ENCODE data around the gene ANXA11. TPM values are rescaled to one million over a fixed set of nuclear protein-coding genes. Genes with fewer than 3 reads are reported as not detected.
"Not testable (repeated sequence)": the region's sequence is repeated elsewhere in the genome, so short reads cannot be mapped to it uniquely, and the experiment has no call there.

ANXA11 gene
- total RNA-seq, 1 experiment from 2014 or later: 114 TPM

DNA sequence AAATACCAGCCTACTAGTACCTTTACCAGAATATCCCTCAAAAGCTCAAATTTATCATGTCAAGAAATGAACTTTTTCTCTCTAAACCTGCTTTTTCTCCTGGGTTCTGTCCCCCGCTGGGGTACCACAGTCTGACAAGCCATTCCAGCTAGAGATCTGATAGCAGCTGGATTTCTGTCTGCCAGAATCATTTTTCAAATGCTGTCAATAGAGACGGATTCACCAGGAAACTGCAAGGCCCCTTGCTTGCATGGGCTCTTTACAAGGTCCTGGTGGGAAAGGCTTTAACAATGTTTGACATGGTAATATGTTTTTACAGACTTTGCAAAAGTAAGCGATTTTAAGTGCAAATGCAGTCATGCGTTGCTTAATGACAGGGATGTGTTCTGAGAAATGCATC is 4.9 kb upstream of the ANXA11 start:
- no peak for DNase-seq (ENCODE audit: low read depth)

DNA sequence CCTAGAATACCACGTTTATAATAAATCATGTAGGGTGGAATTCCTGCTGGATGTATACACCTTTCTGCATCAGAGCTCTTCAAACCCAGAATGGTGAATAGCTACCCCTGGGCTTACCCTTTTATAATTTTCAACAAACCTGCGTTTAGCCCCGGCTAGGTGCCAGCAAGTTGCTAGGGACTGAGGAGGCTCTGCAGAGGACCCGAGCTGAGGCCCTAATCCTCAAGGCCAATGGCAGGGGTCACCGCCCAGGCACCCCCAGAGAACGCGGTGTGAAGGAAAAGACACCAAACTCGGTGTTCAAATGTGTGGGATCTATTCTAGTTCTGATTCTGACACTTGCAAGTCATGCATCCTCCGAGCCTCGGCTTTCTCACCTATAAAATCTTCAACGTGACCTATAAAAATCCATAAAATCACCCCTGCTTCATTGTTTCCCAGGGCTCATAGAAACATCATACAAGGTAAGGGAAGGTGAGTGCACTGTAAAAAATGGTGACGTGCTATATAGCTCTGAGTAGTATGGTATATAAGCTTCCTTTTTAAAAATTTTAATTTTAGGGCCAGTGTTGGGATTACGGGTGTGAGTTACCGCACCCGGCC is 2.5 kb upstream of the ANXA11 start:
- no peak for DNase-seq (ENCODE audit: low read depth)

DNA sequence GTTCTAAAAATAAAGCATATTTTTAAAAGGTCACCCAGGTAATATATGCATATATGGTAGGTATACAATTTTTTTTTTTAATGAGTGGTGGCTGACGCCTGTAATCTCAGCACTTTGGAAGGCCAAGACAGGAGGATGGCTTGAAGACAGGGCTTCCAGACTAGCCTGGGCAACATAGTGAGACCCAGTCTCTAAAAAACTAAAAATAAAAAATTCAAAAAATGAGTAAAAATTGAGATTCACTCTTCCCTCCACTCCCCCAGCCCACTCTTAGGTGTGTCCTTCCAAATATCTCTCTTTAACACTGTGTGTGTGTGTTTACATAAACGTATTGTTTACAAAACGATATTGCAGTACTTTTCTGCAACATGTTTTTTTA is 929 bp upstream of the ANXA11 start:
- no peak for DNase-seq (ENCODE audit: low read depth)

DNA sequence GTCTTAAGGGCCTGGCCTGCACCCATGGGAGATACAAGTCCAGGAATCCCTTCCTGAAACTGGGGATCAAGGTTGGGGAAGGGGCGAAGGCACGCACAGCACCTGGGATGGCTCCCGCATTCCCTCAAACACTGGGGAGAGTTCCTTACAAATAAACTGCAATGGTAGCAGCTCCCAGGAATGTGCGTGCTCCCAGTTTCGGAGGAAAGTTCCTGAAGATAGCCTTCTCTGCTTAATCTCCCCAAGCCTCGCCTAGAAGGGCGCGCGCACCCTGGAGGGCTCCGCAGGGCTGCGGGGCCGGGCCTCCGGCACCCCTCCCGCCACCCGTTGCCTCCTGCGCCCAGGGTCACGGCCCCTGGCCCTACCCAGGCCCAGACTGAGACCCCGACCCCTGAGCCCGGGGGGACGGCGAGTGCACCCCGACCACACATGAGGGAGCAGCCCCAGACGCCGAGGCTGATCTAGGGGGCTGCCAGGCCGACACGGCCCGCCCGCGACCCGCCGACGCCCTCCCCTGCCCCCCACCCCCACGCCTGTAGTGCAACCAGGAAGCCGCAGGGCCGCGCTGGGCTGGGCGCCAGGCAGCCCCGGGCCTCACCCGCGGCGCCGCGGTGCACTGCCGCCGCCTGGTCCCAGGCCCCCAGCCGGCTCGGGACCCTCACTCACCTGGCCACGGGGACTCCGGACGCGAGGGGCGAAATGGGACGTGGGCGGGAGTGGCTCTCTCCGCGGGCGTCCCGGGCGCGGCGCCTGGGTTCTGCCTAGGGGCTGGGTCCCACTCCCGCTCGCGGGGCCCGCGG is 460 bp downstream of the ANXA11 start:
- DNase-seq (ENCODE audit: low read depth): no peak

DNA sequence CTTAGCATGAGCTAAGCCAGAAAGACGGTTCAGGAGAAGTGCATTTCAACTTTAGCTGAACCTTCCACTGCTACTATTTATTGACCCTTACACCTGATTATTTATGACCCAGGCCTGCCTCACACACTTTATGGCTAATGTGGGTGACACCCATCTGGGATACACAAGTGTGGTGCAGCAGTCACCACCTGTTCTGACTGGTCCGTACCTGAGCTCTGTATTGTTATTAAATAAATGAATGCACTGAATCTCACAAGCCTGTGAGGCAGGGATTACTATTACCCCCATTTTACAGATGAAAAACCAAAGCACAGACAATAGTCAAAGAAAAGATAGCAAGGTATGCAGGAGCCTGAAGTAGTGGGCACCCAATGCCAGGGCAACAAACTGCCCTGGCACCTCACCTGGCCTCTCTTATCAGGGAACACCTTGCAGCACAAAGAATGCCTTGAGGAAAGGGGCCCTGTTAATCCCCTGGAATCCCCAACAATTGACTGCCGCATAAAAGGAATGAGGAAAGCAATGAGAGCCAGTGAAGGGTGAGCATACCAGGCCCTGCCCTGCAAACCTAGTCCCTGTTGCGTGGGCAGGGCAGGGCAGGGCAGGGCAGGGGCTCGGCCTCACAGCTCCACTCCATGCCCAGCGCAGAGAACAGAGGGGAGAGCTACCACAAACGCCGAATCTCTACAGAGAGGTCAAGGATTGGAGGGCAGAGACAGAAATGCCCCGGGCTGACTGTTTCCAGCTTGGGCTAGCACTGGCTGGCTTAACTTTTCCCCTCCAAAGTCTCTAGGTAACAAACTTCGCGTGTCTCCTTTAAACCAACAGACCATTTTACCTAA is 1.3 kb downstream of the ANXA11 start:
- no peak for DNase-seq (ENCODE audit: low read depth)

DNA sequence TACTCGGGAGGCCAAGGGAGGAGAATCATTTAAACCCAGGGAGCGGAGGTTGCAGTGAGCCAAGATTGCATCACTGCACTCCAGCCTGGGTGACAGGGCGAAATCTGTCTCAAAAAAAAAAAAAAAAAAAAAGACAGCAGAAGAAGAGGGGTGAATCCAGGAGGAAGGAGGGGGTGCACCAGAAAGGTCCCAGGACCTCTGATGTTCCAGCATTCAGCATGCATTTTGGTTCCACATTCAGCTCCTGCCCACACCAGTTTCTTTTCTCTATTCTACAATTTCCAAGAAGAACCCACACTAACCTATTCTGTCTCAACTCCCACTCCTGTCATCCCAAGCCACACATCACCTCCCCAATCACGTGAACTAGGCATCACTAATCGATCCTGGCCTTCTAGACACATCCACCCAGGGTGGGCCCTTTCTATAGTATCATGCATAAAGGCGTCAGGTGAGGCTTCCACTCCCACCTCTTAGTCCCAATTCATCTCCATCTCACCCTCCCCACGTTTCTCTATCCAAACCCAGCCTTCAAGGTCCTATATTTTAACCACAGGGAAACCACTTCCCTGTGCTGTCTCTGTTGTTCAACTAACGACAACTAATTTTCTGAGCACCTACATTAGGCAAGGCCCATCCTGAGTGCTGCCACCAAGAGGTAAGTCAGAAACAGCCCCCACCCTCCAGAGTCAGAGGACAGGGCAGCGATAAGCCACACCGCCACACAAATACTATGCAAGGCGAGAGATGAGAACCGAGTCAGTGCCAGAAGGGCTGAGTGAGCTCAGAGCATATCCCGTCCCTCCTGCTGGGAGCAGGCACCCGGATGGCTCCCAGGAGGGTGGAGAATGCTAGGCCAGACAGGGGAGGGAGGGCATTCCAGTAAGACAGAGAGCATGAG is 2.2 kb downstream of the ANXA11 start:
- DNase-seq (ENCODE audit: low read depth): peak; percentile 71

DNA sequence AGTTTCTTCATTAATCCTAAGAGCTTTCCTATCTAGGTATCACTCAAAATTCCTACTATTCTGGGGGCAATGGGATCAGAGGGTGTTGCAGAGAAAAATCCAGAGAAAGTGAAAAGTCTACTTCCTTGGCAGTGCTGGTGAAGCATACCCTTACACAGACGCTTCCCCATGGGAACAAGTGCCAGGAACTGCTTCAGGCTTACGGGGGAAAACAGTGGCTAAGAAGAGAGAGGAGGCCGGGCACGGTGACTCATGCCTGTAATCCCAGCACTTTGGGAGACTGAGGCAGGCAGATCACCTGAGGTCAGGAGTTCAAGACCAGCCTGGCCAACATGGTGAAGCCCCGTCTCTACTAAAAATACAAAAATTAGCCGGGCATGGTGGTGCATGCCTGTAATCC is 2.8 kb downstream of the ANXA11 start:
- DNase-seq (ENCODE audit: low read depth): not testable (repeated sequence)

DNA sequence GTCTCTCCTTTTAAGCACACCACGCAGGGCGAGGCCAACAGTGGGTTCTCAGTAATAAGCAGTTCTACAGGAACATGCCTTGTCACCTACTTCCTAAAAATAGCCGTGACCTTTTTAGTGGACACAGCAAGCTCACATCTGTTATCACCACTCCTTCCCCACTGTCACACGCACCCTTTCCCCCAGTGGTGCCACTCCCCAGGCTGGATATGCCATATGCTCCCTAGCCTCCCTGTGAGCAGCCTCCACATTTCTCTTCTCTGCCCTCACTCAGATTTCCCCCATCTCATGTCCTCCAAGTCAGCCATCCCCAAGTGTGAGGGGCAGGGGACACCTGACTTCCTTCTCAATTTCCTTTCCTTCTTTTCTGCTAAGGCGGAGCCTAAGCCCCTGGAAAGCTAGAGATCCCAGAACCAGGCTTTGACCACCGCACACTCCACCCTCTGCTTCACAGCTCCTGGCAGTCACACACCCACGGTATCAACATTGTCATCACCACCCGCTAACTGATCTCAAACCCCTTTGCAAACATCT is 3.7 kb downstream of the ANXA11 start:
- DNase-seq (ENCODE audit: low read depth): no peak

DNA sequence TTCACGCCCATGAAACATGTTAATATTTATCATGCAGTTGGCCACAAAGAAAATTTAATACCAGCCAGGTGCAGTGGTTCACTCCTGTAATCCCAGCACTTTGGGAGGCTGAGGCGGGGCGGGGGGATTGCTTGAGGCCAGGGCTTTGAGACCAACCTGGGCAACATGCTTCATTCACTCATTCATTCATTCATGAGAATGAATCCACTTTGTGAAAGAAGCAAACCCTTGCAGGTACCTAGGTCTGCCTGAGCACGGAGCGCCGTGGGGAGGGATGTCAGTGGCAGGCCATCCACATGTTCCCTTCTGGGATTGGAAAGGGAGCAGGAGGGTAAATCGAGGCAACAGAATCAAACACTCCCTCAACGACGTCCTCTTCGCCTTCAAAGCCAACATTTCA is 4.7 kb downstream of the ANXA11 start:
- no peak for DNase-seq (ENCODE audit: low read depth)

DNA sequence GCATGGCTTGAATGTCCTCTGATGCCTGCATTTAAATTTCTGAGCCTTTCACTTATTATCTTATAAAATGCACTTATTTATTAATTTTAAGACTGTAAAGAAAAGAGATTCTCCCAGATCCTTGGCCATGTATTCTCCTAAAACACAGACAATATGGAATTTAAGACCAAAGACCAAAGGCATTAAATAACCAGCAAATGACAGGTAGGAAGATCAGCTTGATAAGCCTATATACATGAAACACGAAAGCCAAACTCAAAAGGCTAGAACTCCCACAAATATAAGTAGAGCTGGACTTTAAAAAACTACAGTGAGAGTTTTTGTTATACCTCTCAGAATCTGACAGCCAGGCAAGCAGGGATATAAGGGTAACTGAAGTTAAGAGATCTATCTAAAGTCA is 5.1 kb downstream of the ANXA11 start:
- DNase-seq (ENCODE audit: low read depth): no peak

DNA sequence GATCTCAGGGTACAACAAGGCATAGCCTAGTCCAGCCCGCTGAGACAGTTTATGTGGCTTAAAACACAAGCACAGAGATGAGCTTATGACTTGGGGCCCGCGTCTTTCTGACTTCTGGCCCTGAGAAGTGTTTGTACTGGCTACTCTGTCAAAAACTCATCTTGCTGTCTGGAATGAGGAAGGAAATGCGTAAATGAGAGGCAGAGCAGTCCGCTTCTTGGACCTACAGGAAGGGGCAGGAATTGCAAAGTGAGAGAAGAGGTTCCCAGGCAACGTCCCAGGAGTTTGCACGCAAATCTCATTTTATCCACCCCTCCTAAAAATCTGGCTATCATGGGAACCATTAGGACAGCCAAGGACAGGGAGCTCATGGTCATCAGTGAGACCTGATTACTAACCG is 5.5 kb downstream of the ANXA11 start:
- DNase-seq (ENCODE audit: low read depth): no peak

DNA sequence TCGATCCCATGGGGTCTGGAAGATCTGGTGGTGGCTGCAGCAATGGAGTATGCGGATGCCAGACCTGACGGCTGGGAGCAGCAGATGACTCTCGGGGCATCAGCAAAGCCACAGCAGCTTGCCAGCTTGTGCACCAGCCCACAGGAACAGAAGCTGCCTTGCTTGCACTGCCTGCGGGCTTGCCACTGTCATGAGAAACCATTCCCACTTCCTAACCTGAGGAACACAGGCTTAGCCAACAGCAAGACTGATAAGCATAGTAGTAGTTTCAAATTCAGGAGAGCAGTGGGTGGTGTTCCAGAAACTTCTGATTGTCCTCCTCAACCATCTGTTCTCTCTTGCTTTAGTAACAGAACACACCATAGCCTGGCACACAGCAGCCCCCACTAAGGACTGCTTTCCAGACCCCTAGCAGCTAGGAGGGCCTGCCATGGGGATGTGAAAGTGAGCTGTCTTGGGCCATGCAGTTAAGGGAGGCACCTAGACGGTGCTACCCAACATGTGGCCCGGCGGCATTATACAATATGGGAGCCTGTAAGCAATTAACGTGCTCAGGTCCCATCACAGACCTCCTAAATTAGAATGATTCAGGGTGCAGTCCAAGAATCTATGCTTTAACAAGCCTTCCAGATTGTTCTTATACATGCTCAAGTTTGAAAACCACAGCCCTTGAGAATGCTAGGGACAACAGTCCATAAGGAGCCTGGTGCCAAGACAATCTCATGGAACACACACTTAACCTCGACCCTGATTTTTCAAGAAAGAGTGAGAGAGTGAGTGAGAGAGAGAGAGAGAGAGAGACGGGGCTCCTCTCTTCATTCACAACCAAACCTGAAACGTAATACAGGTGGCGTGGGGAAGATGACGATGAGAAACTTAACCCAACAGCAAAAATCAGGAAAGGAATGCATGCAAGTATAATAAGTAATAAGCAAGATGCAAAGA is 7.1 kb downstream of the ANXA11 start:
- DNase-seq (ENCODE audit: low read depth): no peak

DNA sequence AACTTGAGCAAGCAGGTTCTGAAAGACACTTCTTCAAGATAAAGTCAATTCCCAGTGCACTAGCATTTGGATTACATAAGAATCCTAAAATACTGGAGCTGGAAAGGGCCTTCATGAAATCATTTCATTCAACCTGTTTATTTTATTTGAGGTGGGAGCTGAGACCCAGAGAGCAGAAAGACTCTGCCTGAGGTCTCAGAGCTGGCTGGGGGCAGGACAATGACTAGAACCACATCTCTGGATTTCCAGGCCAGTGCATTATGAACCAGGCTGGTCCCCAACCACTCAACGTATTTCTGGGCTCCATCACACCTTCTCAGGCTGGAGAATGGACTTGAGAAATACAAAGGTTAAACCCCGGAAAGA is 8.4 kb downstream of the ANXA11 start:
- DNase-seq (ENCODE audit: low read depth): no peak

DNA sequence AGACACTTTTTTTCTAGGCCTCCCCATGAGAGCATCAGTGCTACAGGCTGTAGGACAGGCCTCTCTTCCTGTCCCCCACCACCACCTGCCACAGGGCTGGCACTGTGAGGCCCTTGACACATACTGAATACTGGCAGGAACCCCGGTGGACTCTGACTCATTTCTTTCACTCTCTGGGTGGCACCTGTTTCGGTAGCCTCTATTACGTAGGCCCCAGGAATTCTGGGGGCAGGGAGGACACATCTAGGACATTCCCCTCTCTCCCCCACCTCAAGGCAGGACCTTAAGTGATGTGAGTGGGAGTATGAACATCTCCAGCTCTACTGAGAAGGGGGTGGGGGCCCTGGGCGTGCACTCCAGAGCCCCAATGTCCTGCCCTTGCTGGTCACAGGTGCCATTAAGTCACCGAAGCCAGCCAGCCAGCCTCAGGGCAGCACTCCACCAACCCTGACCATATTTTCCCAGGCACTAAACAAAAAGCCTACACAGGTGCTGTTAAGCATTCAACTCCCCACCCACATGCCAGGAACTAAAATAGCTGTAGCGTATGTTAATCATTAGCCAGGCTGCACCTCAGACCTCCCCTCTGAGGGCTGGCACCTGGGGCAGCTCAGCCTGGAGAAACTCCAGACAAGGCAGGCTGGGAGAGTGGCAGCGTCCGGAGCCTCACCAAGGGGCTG is 8.9 kb downstream of the ANXA11 start:
- peak; percentile 67 for DNase-seq (ENCODE audit: low read depth)

DNA sequence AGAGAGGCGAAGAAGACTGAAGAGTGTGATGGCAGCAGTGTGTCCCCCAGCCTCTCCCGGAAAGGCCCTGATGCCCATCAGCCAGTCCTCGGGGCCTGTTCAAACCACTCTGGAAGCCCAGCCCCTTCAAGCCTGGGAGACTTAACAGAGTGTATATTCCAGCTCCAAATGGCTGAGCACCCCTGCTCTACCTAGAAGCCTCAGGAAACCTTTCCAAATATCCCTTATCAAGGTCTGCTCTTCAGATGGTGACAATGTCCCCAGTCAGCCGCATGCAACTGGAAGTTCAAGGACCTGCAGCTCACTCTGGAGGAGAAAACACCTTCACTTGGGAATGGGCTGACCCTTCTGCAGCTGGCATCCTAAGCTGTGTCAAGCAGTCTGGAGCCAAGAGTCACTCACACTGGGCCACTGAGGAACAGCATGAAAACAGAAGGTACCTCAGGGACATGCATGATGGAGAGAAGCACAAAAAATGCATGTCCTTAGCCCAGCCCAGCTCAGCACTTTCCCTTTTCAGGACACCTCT is 10.2 kb downstream of the ANXA11 start:
- no peak for DNase-seq (ENCODE audit: low read depth)

DNA sequence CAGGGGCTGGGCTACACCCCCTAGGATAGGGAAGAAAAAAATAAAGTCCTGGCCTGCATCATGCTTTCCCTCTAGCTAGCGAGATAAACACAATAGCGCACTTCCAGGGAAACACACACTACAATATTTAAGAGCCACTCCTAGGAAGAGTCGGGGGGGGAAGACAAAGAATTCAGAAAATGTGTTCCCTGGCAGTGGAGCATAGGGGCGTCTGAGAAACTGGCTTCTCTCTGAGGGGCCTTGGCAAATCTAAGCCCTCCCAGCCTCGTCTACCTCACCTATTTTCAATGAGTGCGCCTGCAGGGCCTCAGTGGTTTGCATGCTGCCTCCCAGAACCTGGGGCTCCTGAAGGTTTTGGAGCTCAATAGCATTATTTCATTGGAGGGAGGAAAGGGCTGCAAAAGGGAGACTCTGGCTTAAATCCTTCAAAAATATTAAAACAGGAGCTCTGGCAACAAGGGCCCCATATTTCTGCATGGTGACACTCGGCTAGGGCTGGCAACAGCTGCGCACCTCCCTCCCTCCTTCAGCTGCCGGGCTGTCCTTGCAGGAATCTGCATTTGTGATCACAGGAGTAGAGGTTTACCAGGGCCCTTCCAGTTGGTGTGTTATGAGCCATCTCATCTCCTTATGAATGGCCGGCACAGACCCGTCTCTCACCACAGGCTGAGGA is 10.8 kb downstream of the ANXA11 start:
- no peak for DNase-seq (ENCODE audit: low read depth)

DNA sequence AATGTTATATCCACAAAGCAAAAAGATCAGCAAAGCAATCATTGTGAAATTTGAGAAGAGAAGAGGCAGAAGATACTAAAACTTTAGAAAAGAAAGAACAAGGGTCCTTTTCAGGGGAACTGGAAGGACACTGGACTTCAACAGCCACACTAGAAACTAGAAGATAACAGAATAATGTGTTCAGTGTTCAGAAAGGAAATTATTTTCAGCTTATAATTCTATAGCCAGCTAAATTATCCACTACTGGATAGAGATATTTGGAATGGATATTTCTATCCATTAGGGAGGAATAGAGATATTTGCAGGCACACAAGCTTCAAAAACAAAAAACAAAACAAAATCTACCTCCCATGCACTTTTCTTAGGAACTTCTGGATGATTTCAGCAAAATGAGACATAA is 12.8 kb downstream of the ANXA11 start:
- no peak for DNase-seq (ENCODE audit: low read depth)

DNA sequence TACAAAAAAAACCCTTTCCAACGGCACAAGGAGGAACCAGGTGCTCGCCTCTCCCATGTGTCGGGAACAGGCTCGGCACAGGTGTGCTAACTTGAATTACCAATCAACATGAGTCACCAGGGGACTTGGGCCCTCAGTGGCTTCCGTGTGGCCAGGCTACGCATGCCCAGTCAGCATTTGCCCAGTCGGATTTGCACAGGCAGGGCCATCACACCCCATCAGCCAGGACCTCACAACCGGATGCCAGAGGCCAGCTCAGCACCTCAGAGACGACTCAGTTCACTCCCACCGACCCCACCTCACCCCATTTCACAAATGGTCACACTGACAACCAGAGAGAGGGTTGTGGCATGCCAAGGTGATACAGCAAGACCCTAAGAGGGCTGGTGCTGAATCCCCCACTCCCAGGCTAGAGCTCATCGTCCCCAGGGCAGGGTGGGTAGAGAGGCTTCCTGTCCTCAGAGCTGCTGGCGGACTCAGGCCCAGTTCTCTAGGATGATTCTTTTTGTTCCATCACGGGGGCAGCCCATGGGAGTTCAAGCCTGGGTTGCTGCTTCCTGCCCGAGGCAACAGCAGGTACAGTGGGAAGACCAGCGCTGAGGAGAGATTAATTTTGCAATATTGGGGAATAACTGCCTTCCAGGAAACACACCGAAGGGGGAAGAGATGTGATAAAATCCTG is 13.6 kb downstream of the ANXA11 start:
- no peak for DNase-seq (ENCODE audit: low read depth)

Measured in HT1080 (cell line).